ENCODE results near the gene GALNTL6. TPM values are rescaled to one million over a fixed set of nuclear protein-coding genes. Genes with fewer than 3 reads are reported as not detected.
"Not testable (repeated sequence)": the region's sequence is repeated elsewhere in the genome, so short reads cannot be mapped to it uniquely, and the experiment has no call there.

The GALNTL6 gene
- total RNA-seq, 2 experiments from 2014 or later: not detected

DNA sequence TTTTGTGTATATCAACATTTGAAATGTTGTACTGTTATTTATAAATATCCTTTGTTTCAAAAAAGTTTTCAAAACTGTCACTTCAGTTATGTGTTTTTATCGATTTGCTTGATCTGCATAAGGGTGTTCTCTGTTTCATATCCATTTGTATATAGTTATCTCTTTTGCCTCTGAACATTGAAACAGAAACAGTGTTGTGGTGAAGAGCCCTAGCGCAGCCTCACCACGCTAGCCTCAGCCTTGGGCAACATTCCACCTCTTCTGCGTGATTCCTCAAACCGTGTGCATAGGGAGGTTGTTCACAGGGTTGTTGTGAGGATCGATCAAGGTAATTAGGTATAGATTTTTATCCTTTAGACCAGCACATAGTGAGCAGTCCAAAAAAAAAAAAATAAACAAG, 1068.4 kb downstream of the GALNTL6 start:
- intact Hi-C loops (cut with micrococcal nuclease): no loop called here
- Mint-ChIP-seq H3K4me3 (no peak overlapping the region), H3K4me1 (ENCODE audit: low read depth) (no peaks in the 10 kb centered on the region), H3K27ac (no peak overlapping the region), H3K9me3 (peaks cover 5% of the 10 kb centered on the region), H3K27me3 (no peaks in the 10 kb centered on the region), H3K36me3 (no peaks in the 10 kb centered on the region)
- ChIA-PET CTCF (no interaction called here), POLR2A (no interaction called here)
- DNase-seq: no peak

DNA sequence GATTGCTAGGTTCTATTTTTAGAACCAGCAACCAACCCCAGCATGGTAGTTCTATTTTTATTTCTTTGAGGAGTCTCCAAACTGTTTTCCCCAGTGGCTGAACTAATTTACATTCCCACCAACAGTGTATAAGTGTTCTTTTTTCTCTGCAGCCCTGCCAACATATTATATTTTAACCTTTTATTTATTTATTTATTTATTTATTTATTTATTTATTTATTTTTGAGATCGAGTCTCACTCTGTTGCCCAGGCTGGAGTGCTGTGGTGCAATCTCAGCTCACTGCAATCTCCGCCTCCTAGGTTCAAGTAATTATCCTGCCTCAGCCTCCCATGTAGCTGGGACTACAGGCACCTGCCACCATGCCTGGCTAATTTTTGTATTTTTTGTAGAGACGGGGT, 1074.2 kb downstream of the GALNTL6 start:
- H3K4me3 Mint-ChIP-seq; CTCF ChIA-PET; H3K4me1 Mint-ChIP-seq (ENCODE audit: low read depth); DNase-seq; POLR2A ChIA-PET; H3K27me3 Mint-ChIP-seq; H3K9me3 Mint-ChIP-seq; H3K27ac Mint-ChIP-seq; H3K36me3 Mint-ChIP-seq; intact Hi-C loops (cut with micrococcal nuclease): not testable (repeated sequence)

DNA sequence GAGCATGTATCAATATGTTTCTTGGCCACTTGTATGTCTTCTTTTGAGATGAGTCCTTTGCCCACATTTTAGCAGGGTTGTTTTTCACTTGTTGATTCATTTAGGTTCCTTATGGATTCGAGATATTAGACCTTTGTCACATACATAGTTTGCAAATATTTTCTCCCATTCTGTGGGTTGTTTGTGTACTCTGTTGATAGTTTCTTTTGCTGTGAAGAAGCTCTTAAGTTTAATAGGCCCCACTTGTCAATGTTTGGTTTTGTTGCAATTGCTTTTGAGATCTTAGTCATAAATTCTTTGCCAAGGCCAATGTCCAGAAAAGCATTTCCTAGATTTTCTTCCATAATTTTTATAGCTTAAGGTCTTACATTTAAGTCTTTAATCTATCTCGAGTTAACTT, 1074.8 kb downstream of the GALNTL6 start:
- H3K36me3 Mint-ChIP-seq: no peaks in the 10 kb centered on the region
- H3K4me1 Mint-ChIP-seq (ENCODE audit: low read depth): no peaks in the 10 kb centered on the region
- no peak overlapping the region for H3K4me3 Mint-ChIP-seq
- no peak for DNase-seq
- H3K27me3 Mint-ChIP-seq: no peaks in the 10 kb centered on the region
- H3K27ac Mint-ChIP-seq: no peak overlapping the region
- intact Hi-C loops (cut with micrococcal nuclease): no loop called here
- peaks cover 8% of the 10 kb centered on the region for H3K9me3 Mint-ChIP-seq
- POLR2A ChIA-PET: no interaction called here
- CTCF ChIA-PET: no interaction called here

DNA sequence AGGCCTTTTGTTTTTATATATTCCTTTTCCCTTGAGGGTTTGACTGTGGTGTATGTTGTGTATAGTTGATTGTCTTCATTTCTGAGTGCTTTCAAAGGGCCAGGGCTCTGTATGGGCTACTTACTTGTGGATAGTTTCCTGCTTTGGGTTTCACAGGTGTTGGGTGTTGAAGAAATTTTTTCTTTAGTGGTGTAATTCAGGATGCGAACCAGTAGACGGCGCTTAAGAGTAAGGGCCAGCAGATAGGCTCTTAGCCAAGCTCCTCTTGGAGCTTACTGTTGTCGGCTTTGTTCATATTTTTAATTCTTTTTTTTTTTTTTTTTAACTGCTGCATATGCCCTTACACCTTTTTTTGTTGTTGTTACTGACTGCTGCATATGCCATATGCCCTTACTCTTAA, 1079.1 kb downstream of the GALNTL6 start:
- ChIA-PET POLR2A (no interaction called here), CTCF (no interaction called here)
- intact Hi-C loops (cut with micrococcal nuclease): no loop called here
- Mint-ChIP-seq H3K27ac (no peak overlapping the region), H3K27me3 (no peaks in the 10 kb centered on the region), H3K36me3 (no peaks in the 10 kb centered on the region), H3K9me3 (peaks cover 13% of the 10 kb centered on the region), H3K4me3 (no peak overlapping the region), H3K4me1 (ENCODE audit: low read depth) (no peaks in the 10 kb centered on the region)
- no peak for DNase-seq

DNA sequence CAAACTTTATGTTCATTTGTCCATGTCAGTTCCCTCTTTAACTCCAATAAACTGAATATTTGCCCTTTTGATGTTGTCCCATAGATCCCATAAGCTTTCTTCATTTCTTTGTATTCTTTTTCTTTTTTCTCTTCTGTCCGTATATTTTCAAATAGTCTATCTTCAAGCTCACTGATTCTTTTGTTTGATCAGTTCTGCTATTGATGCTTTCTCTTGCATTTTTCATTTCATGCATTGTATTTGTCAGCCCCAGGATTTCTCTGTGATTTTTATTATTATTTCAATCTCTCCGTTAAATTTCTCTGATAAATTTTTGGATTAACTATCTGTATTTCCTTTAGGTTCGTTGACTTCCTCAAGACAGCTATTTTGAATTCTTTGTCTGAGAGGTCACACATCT, 1082.5 kb downstream of the GALNTL6 start:
- Mint-ChIP-seq H3K36me3 (no peaks in the 10 kb centered on the region), H3K4me3 (no peak overlapping the region), H3K27me3 (no peaks in the 10 kb centered on the region), H3K9me3 (peaks cover 10% of the 10 kb centered on the region), H3K27ac (no peak overlapping the region), H3K4me1 (ENCODE audit: low read depth) (no peaks in the 10 kb centered on the region)
- no peak for DNase-seq
- intact Hi-C loops (cut with micrococcal nuclease): no loop called here
- ChIA-PET POLR2A (no interaction called here), CTCF (no interaction called here)

DNA sequence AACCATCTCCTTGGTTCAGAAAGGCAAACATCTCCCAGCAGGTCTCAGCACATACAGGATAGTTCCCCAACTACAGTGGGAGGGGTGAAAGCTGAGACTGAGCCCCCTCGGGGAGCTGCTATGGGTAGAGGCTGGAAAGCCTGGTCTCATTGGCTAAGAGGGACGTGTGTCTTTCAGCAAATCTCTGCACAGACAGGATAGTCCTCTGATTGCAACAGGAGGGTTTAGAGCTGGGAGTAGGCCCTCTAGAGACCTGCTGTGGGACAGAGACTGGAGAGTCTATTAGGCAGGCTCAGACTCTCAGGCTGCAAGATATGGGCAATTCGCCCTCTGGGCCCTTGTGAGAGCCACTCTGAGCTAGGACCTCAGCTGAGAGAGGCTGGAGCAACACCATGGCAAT, 1083.8 kb downstream of the GALNTL6 start:
- Mint-ChIP-seq H3K4me3 (no peak overlapping the region), H3K27ac (no peak overlapping the region), H3K27me3 (no peaks in the 10 kb centered on the region), H3K9me3 (peaks cover 10% of the 10 kb centered on the region), H3K36me3 (no peaks in the 10 kb centered on the region), H3K4me1 (ENCODE audit: low read depth) (no peaks in the 10 kb centered on the region)
- intact Hi-C loops (cut with micrococcal nuclease): no loop called here
- no peak for DNase-seq
- ChIA-PET CTCF (no interaction called here), POLR2A (no interaction called here)

DNA sequence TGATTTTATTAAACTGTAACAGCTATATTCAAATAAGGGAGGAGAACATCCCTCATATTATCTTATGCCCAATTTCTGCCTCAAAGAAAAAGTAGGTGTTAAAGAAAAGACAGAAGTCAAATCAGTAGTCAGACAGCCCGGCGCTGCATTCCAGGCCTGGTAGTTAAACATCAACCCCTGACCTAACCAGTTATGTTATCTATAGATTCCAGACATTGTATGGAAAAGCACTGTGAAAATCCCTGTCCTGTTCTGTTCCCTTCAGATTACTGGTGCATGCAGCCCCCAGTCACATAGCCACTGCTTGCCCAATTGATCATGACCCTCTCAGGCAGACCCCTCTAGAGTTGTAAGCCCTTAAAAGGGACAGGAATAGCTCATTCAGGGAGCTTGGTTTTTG, 1085.5 kb downstream of the GALNTL6 start:
- POLR2A ChIA-PET: interaction anchor here (0.6 kb wide), 1 partner anchor 978 kb away, joined by 5 read pairs; no protein-coding TSS in a partner anchor
- Mint-ChIP-seq H3K27ac (no peak overlapping the region), H3K27me3 (no peaks in the 10 kb centered on the region), H3K36me3 (no peaks in the 10 kb centered on the region), H3K4me1 (ENCODE audit: low read depth) (no peaks in the 10 kb centered on the region), H3K9me3 (peaks cover 10% of the 10 kb centered on the region), H3K4me3 (no peak overlapping the region)
- intact Hi-C loops (cut with micrococcal nuclease): no loop called here
- DNase-seq: no peak
- CTCF ChIA-PET: no interaction called here

DNA sequence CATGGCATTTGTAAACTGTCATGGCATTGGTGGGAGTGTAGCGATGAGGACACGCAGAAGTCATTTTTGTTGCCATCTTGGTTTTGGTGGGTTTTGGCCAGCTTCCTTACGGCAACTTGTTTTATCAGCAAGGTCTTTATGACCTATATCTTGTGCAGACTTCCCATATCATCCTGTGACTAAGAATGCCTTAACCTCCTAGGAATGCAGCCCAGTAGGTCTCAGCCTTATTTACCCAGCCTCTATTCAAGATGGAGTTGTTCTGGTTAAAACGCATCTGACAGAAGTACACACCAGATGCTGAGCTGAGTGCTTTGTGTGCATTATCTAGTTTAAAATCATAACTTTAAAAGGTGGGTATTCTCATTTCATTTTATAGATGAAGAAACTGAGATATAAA, 1086.7 kb downstream of the GALNTL6 start:
- Mint-ChIP-seq H3K4me1 (ENCODE audit: low read depth) (no peaks in the 10 kb centered on the region), H3K36me3 (no peaks in the 10 kb centered on the region), H3K9me3 (peaks cover 10% of the 10 kb centered on the region), H3K27me3 (no peaks in the 10 kb centered on the region), H3K4me3 (no peak overlapping the region), H3K27ac (no peak overlapping the region)
- intact Hi-C loops (cut with micrococcal nuclease): no loop called here
- no peak for DNase-seq
- ChIA-PET CTCF (no interaction called here), POLR2A (no interaction called here)

DNA sequence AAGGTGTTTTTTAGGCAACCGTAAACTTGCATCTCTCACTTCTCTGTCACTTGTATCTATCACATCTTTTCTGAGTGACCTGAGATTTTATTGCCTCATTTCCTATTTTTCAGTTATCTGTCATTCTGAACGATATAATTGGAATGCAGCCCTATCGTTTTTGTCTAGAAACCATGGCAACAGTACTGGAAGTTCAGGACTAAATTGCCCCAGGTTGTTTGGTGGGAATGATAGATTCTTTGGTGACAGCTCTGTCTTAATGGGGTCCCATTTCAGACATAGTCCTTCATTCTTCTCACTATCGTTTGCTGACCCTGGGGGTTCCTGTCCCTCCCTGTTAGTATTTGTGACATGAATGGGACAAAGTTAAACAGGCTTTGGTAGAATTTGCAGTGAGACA, 1087.7 kb downstream of the GALNTL6 start:
- intact Hi-C loops (cut with micrococcal nuclease): no loop called here
- Mint-ChIP-seq H3K36me3 (no peaks in the 10 kb centered on the region), H3K27me3 (no peaks in the 10 kb centered on the region), H3K4me1 (ENCODE audit: low read depth) (no peaks in the 10 kb centered on the region), H3K9me3 (peaks cover 5% of the 10 kb centered on the region), H3K27ac (no peak overlapping the region), H3K4me3 (no peak overlapping the region)
- POLR2A ChIA-PET: no interaction called here
- CTCF ChIA-PET: no interaction called here
- DNase-seq: no peak

DNA sequence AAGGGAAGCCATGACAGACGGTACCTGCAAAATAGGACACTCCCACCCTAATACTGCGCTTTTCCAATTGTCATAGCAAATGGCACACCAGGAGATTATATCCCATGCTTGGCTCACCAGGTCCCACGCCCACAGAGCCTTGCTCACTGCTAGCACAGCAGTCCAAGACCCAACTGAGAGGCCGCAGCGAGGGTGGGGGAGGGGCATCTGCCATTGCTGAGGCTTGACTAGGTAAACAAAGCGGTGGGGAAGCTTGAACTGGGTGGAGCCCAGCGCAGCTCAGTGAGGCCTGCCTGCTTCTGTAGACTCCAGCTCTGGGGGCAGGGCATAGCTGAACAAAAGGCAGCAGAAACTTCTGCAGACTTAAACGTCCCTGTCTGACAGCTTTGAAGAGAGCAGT, 1099.3 kb downstream of the GALNTL6 start:
- DNase-seq; POLR2A ChIA-PET; H3K36me3 Mint-ChIP-seq; intact Hi-C loops (cut with micrococcal nuclease); H3K27ac Mint-ChIP-seq; H3K27me3 Mint-ChIP-seq; H3K4me1 Mint-ChIP-seq (ENCODE audit: low read depth); H3K9me3 Mint-ChIP-seq; CTCF ChIA-PET; H3K4me3 Mint-ChIP-seq: not testable (repeated sequence)

DNA sequence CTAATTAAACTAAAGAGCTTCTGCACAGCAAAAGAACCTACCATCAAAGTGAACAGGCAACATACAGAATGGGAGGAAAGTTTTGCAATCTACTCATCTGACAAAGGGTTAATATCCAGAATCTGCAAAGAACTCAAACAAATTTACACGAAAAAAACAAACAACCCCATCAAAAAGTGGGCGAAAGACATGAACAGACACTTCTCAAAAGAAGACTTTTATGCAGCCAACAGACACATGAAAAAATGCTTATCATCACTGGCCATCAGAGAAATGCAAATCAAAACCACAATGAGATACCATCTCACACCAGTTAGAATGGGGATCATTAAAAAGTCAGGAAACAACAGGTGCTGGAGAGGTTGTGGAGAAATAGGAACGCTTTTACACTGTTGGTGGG, 1104.2 kb downstream of the GALNTL6 start:
- H3K4me3 Mint-ChIP-seq; POLR2A ChIA-PET; intact Hi-C loops (cut with micrococcal nuclease); H3K4me1 Mint-ChIP-seq (ENCODE audit: low read depth); DNase-seq; H3K27me3 Mint-ChIP-seq; H3K36me3 Mint-ChIP-seq; H3K27ac Mint-ChIP-seq; CTCF ChIA-PET; H3K9me3 Mint-ChIP-seq: not testable (repeated sequence)

DNA sequence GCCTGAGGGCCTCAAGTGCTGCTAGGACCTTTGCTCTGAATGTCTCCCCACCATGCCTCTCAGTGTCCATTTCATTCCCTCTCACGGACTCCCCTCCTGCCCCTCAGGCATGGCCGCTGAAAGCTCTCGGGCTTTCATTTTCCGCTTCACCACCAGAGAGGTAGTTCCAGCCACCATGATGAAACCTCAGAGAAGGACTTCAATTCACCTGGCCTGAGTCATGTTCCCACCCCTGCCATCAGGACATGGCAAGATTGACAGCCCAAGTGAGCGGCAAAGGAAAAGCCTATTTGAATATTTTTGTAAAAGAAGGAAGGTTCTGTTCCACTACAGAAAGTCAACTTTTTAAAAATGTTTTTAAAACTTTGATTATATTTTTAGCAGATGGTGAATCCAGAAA, 1106.1 kb downstream of the GALNTL6 start:
- Mint-ChIP-seq H3K36me3 (no peaks in the 10 kb centered on the region), H3K27ac (no peak overlapping the region), H3K27me3 (no peaks in the 10 kb centered on the region), H3K9me3 (peaks cover 6% of the 10 kb centered on the region), H3K4me1 (ENCODE audit: low read depth) (no peaks in the 10 kb centered on the region), H3K4me3 (no peak overlapping the region)
- intact Hi-C loops (cut with micrococcal nuclease): no loop called here
- ChIA-PET POLR2A (no interaction called here), CTCF (no interaction called here)
- DNase-seq: no peak

DNA sequence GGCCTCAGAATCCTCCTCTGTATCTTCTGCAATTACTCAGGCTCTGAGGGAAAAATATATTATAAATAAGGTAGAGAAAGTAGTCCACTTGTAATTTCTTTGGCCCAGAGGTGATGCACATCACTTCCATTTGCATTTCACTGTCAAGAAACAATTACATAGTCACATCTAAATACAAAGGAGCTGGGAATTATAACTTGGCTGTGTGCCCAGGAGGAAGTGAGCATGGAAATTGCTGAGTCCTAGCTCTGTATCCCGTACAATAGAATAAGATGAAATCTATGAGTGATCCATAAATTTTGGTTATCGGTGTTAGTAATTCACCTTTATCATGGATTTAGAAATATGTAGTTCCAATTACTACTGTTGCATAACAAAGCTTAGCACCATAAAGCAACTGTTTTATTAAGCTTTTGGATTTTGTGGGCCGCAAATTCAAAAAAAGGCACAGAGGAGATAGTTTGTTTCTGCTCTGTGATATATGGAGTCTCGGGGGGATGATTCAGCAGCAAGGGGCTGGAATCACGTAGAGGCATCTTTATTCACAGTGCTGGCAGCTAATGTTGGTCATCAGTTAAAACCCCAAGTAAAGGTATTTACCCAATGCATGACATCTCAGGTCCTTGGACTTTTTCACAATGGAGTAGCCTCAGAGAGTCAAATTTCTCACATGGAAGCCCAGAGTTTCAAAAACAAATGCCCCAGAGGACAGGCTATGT, 1114.1 kb downstream of the GALNTL6 start:
- H3K27ac Mint-ChIP-seq: no peak overlapping the region
- H3K9me3 Mint-ChIP-seq: no peaks in the 10 kb centered on the region
- H3K4me1 Mint-ChIP-seq (ENCODE audit: low read depth): no peaks in the 10 kb centered on the region
- CTCF ChIA-PET: no interaction called here
- no peak overlapping the region for H3K4me3 Mint-ChIP-seq
- no peak for DNase-seq
- no peaks in the 10 kb centered on the region for H3K36me3 Mint-ChIP-seq
- POLR2A ChIA-PET: no interaction called here
- H3K27me3 Mint-ChIP-seq: peaks cover under 1% of the 10 kb centered on the region
- intact Hi-C loops (cut with micrococcal nuclease): no loop called here

DNA sequence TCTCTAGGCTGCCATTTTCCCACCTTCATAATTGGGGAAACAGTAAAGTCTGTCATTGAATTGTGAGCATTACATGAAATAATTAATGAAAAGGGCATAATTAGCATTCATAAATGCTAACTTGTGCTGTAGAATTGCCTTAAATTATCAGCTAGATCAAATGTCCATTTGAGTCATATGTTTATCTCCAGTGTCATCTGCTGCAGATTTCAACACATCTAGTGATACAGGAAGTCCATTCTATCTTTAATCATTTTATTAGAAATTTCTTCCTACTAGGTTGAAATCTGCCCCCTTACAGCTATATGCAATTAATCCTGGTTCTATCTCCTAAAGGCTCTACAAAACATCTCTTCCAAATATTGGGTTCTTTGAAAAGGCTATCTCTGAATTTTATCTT, 1115.1 kb downstream of the GALNTL6 start:
- CTCF ChIA-PET: no interaction called here
- no peaks in the 10 kb centered on the region for H3K9me3 Mint-ChIP-seq
- no peak for DNase-seq
- H3K4me3 Mint-ChIP-seq: no peak overlapping the region
- no peaks in the 10 kb centered on the region for H3K36me3 Mint-ChIP-seq
- H3K27me3 Mint-ChIP-seq: peaks cover 2% of the 10 kb centered on the region
- no peak overlapping the region for H3K27ac Mint-ChIP-seq
- no peaks in the 10 kb centered on the region for H3K4me1 Mint-ChIP-seq (ENCODE audit: low read depth)
- intact Hi-C loops (cut with micrococcal nuclease): no loop called here
- POLR2A ChIA-PET: no interaction called here

Data from activated CD4-positive, alpha-beta memory T cell treated with anti-CD3 and anti-CD28 coated beads for 36 hours (primary cell).